Measurements from ENCODE around the gene TRIM5.

DNA sequence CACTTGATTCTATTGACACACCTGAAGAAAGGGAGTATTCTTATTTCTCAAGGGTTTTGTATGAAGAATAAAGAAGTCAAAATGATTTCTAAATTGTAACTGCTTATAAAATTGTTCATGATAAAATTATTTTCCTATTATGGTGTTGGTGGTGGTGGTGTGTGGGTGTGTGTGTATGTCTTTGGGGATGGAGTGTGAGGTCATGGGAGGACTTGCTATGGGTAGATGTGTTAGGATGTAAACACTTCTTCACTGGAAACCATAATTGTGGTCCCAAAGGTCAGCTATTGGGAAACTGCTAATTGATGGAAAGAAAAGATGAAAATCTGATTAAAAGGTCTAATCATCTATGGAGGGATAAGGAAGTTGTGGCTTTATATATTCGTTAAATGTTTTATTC is 9.8 kb upstream of the TRIM5 start:
- TF ChIP-seq ZC3H10 (CRISPR knock-in tag; IDR thresholded peaks at IDR 0.05) (no peak), ZFP30 (CRISPR knock-in tag; IDR thresholded peaks at IDR 0.05) (no peak), ISL1 (CRISPR knock-in tag; IDR thresholded peaks at IDR 0.05) (no peak), RARB (CRISPR knock-in tag; IDR thresholded peaks at IDR 0.05) (no peak), ZNF70 (CRISPR knock-in tag; IDR thresholded peaks at IDR 0.05) (no peak), TOX (CRISPR knock-in tag; IDR thresholded peaks at IDR 0.05; ENCODE audit: borderline replicate concordance) (no peak), CSDC2 (CRISPR knock-in tag; IDR thresholded peaks at IDR 0.05) (no peak), ZNF8 (CRISPR knock-in tag; IDR thresholded peaks at IDR 0.05) (no peak), GLIS3 (CRISPR knock-in tag; IDR thresholded peaks at IDR 0.05) (no peak), PPARA (CRISPR knock-in tag; IDR thresholded peaks at IDR 0.05; ENCODE audit: borderline replicate concordance) (no peak), SNAI2 (CRISPR knock-in tag; IDR thresholded peaks at IDR 0.05) (no peak), ZFP3 (CRISPR knock-in tag; IDR thresholded peaks at IDR 0.05) (no peak)
- TF ChIP-seq, protein P1, sequence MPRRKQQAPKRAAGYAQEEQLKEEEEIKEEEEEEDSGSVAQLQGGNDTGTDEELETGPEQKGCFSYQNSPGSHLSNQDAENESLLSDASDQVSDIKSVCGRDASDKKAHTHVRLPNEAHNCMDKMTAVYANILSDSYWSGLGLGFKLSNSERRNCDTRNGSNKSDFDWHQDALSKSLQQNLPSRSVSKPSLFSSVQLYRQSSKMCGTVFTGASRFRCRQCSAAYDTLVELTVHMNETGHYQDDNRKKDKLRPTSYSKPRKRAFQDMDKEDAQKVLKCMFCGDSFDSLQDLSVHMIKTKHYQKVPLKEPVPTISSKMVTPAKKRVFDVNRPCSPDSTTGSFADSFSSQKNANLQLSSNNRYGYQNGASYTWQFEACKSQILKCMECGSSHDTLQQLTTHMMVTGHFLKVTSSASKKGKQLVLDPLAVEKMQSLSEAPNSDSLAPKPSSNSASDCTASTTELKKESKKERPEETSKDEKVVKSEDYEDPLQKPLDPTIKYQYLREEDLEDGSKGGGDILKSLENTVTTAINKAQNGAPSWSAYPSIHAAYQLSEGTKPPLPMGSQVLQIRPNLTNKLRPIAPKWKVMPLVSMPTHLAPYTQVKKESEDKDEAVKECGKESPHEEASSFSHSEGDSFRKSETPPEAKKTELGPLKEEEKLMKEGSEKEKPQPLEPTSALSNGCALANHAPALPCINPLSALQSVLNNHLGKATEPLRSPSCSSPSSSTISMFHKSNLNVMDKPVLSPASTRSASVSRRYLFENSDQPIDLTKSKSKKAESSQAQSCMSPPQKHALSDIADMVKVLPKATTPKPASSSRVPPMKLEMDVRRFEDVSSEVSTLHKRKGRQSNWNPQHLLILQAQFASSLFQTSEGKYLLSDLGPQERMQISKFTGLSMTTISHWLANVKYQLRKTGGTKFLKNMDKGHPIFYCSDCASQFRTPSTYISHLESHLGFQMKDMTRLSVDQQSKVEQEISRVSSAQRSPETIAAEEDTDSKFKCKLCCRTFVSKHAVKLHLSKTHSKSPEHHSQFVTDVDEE (CRISPR knock-in tag; IDR thresholded peaks at IDR 0.05) = no peak
- TF ChIP-seq, protein P2, sequence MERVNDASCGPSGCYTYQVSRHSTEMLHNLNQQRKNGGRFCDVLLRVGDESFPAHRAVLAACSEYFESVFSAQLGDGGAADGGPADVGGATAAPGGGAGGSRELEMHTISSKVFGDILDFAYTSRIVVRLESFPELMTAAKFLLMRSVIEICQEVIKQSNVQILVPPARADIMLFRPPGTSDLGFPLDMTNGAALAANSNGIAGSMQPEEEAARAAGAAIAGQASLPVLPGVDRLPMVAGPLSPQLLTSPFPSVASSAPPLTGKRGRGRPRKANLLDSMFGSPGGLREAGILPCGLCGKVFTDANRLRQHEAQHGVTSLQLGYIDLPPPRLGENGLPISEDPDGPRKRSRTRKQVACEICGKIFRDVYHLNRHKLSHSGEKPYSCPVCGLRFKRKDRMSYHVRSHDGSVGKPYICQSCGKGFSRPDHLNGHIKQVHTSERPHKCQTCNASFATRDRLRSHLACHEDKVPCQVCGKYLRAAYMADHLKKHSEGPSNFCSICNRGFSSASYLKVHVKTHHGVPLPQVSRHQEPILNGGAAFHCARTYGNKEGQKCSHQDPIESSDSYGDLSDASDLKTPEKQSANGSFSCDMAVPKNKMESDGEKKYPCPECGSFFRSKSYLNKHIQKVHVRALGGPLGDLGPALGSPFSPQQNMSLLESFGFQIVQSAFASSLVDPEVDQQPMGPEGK (CRISPR knock-in tag; IDR thresholded peaks at IDR 0.05; ENCODE audit: borderline replicate concordance) = no peak
